Bronchial epithelial cell (primary cell): ENCODE measurements around the gene ALDH1L2. TPM values are rescaled to one million over a fixed set of nuclear protein-coding genes. Genes with fewer than 3 reads are reported as not detected.

ENCODE experiments used
- DNase-seq: peaks from one replicate; pipeline ENCODE4 v3.0.0-alpha.2; 2010; ENCODE audit warnings: low read depth
- FAIRE-seq: peaks from 2 replicates; lab custom pipeline; 2011; peaks lifted over from hg19 to GRCh38; lab: Jason Lieb, UNC
- H3K27me3 ChIP-seq: 2 replicates; pipeline ENCODE4 v1.5.1; 2011; ENCODE audit warnings: low read length; ENCODE audit not compliant: control insufficient read depth, insufficient read depth
- H3K36me3 ChIP-seq: 2 replicates; pipeline ENCODE4 v1.5.1; 2011; ENCODE audit warnings: low read length; ENCODE audit not compliant: control insufficient read depth, insufficient read depth
- H3K4me3 ChIP-seq: 2 replicates; pipeline ENCODE4 v1.5.1; 2011; ENCODE audit warnings: mild to moderate bottlenecking, low read depth, low read length, control low read depth
- total RNA-seq: library from RNA; depleted of rRNA; stranded (reverse); fragments of >200 nt; gene quantifications from 2 replicates; pipeline ENCODE4 v1.2.1, GENCODE V29; 2014
- TF ChIP-seq, protein P1 (sequence below): IDR thresholded peaks from 2 replicates; pipeline ENCODE4 v1.5.1; 2011; ENCODE audit warnings: mild to moderate bottlenecking, moderate library complexity, low read length, control low read depth, inconsistent platforms; ENCODE audit not compliant: insufficient read depth, severe bottlenecking

ALDH1L2 gene
- total RNA-seq, 1 donor from 2014 or later: 34.2 TPM

- H3K36me3 ChIP-seq: peaks cover 6% of the 10 kb centered on the region
- peak; percentile 51 for DNase-seq
- FAIRE-seq: no peak
- TF ChIP-seq, protein P1, sequence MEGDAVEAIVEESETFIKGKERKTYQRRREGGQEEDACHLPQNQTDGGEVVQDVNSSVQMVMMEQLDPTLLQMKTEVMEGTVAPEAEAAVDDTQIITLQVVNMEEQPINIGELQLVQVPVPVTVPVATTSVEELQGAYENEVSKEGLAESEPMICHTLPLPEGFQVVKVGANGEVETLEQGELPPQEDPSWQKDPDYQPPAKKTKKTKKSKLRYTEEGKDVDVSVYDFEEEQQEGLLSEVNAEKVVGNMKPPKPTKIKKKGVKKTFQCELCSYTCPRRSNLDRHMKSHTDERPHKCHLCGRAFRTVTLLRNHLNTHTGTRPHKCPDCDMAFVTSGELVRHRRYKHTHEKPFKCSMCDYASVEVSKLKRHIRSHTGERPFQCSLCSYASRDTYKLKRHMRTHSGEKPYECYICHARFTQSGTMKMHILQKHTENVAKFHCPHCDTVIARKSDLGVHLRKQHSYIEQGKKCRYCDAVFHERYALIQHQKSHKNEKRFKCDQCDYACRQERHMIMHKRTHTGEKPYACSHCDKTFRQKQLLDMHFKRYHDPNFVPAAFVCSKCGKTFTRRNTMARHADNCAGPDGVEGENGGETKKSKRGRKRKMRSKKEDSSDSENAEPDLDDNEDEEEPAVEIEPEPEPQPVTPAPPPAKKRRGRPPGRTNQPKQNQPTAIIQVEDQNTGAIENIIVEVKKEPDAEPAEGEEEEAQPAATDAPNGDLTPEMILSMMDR: no peak
- no peaks in the 10 kb centered on the region for H3K27me3 ChIP-seq
- no peak overlapping the region for H3K4me3 ChIP-seq
Measured at GRCh38 chr12:105057174-105057573, 27.1 kb downstream of the ALDH1L2 start.

- Histone ChIP-seq H3K4me3 (no peak overlapping the region), H3K36me3 (peaks cover 13% of the 10 kb centered on the region), H3K27me3 (no peaks in the 10 kb centered on the region)
- FAIRE-seq (no peak), DNase-seq (peak; percentile 68)
- TF ChIP-seq, protein P1: peak; percentile 85
Measured at GRCh38 chr12:105053116-105053572, 31.1 kb downstream of the ALDH1L2 start.

DNA sequence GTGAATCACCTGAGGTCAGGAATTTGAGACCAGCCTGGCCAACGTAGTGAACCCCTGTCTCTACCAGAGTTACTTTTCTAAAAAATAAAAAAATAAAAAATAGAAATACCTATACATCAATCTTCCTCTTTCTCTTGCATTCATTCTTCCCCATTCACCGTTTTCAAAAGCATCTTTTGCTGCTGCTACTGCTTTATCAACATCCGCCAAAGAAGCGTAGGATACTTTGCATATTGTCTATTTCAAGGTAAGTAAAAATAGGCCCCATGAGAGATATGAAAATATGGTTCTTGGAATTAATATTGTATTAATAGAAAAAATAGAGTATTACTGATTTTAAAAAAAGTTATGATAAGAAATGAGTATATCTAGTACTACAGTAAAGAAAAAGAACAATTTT lies 32.3 kb downstream of the ALDH1L2 start:
- Histone ChIP-seq H3K36me3 (peaks cover 11% of the 10 kb centered on the region), H3K27me3 (no peaks in the 10 kb centered on the region), H3K4me3 (no peak overlapping the region)
- FAIRE-seq (no peak), DNase-seq (no peak)
- TF ChIP-seq, protein P1: no peak

DNA sequence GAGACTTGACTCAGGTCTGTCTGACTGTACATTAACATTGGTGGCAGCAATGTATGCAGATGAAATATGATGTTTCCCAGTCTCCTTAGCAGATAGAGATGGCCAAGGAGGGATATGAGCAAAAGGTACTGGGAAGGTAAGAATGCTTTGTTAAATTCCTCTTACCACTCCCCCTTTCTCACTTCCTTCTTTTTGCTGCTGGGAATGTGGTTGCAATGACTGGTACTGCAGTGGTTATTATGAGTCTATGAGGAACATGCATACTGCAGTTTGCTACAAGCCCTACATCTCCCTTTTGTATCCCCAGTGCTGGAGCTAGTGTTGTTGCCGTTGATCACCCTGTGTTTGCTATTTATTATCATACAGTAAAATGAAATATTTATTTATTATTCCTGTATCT lies 35.9 kb downstream of the ALDH1L2 start:
- no peak for FAIRE-seq
- DNase-seq: no peak
- no peak overlapping the region for H3K4me3 ChIP-seq
- TF ChIP-seq, protein P1: no peak
- H3K27me3 ChIP-seq: no peaks in the 10 kb centered on the region
- H3K36me3 ChIP-seq: peaks cover 10% of the 10 kb centered on the region

DNA sequence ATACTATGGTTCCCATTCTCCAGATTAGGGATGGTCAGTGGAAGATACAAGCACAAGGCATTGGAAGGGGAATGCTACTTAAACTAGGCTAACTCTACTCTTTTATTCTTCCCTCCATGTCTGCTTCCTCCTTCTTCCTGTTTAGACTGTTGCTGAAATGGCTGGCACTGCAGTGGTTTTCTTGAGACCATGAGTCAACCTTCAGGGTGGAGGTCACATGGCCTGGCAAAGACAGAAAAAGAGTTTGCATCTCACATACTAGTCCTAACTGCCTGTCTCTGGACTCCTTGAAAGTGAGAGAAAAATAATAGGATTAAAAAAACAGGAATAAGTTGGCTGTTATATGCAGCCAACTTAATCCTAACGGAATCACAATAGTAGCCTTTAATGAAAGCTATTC lies 37.0 kb downstream of the ALDH1L2 start:
- H3K36me3 ChIP-seq: peaks cover 10% of the 10 kb centered on the region
- TF ChIP-seq, protein P1: no peak
- no peak overlapping the region for H3K4me3 ChIP-seq
- FAIRE-seq (no peak), DNase-seq (no peak)
- no peaks in the 10 kb centered on the region for H3K27me3 ChIP-seq

DNA sequence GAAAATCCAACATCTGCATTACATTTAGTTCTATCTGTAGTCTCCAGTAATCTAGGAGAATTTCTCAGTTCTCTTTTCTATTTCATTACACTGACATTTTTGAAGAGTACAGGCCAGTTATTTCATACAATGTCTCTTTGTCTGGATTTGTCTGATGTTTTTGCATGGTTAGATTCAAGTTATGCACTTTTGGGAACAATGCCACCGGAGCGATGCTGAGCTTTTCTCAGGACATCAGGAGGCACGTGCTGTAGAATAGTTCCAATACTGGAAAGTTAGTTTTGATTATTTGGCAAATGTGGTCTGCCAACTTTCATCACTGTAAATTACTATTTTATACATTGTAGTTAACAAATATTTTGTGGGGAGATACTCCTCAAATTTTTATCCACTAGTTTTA lies 43.1 kb downstream of the ALDH1L2 start:
- TF ChIP-seq, protein P1: no peak
- no peak for FAIRE-seq

More for the DNA sequence above, 43.1 kb downstream of the ALDH1L2 start:
- peaks cover 3% of the 10 kb centered on the region for H3K36me3 ChIP-seq
- H3K27me3 ChIP-seq: no peaks in the 10 kb centered on the region
- no peak for DNase-seq
- no peak overlapping the region for H3K4me3 ChIP-seq
